Stimulated activated CD4-positive, alpha-beta T cell treated with anti-CD3 and anti-CD28 coated beads, TNF-alpha, amount 100 ng/mL, for 1 hour (primary cell): ENCODE data around the gene GTF3C1.
"Not testable (repeated sequence)": the region's sequence is repeated elsewhere in the genome, so short reads cannot be mapped to it uniquely, and the experiment has no call there.

Experiments
- DNase-seq, 3 donors: peaks; one replicate each; pipeline ENCODE4 v3.0.0-alpha.2; 2020; ENCODE audit warnings: low read depth in 3 of 3, low spot score in 1 of 3

Gene GTF3C1, protein sequence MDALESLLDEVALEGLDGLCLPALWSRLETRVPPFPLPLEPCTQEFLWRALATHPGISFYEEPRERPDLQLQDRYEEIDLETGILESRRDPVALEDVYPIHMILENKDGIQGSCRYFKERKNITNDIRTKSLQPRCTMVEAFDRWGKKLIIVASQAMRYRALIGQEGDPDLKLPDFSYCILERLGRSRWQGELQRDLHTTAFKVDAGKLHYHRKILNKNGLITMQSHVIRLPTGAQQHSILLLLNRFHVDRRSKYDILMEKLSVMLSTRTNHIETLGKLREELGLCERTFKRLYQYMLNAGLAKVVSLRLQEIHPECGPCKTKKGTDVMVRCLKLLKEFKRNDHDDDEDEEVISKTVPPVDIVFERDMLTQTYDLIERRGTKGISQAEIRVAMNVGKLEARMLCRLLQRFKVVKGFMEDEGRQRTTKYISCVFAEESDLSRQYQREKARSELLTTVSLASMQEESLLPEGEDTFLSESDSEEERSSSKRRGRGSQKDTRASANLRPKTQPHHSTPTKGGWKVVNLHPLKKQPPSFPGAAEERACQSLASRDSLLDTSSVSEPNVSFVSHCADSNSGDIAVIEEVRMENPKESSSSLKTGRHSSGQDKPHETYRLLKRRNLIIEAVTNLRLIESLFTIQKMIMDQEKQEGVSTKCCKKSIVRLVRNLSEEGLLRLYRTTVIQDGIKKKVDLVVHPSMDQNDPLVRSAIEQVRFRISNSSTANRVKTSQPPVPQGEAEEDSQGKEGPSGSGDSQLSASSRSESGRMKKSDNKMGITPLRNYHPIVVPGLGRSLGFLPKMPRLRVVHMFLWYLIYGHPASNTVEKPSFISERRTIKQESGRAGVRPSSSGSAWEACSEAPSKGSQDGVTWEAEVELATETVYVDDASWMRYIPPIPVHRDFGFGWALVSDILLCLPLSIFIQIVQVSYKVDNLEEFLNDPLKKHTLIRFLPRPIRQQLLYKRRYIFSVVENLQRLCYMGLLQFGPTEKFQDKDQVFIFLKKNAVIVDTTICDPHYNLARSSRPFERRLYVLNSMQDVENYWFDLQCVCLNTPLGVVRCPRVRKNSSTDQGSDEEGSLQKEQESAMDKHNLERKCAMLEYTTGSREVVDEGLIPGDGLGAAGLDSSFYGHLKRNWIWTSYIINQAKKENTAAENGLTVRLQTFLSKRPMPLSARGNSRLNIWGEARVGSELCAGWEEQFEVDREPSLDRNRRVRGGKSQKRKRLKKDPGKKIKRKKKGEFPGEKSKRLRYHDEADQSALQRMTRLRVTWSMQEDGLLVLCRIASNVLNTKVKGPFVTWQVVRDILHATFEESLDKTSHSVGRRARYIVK (N-terminal part only)

DNA sequence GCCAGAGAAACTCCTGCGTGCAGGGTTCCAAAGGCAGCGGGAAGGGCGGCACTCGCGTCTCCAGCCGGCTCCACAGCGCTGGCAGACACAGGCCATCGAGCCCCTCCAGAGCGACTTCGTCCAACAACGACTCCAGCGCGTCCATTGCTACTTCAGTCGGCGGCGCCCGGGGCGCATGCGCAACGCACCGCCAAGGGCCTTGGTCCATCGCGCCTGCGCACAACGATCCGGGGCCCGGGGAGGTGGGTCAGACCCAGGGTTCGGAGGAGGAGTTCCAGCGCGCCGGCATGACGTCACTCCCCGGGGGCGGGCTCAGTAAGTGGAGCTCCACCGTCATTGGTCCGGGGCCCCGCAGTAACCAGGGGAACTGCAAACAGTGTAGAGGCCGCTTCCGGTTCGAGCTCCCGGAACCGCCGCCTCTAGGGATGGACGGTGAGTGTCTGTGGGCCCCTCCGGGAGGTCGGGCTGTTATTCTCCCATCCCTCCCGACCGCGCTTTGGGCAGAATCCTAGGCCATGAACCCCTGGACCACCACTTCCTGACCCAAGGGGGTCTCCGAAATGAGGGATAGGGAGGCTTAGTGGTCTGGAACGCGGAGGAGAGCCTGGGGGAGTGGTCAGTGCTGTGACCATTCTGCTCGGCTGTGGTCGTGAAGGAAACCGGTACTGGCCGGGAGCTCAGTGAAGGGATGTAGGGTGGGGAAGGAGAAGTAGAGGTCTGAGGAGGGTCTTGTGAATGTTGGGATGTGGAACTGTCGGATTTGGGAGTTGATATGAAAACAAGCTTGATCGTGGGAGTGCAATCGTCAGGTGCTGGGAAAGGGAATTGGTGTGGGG, at the start of gene GTF3C1, which contains the start of gene KATNIP:
TSS of gene GTF3C1 (minus strand) at position 168 of the 836 bp plus-strand sequence. CDS start at position 145, 23 bp downstream.
TSS of gene KATNIP (plus strand) at position 399 of the 836 bp plus-strand sequence. CDS start at position 426, 27 bp downstream.
- DNase-seq = peak; percentile 100

DNA sequence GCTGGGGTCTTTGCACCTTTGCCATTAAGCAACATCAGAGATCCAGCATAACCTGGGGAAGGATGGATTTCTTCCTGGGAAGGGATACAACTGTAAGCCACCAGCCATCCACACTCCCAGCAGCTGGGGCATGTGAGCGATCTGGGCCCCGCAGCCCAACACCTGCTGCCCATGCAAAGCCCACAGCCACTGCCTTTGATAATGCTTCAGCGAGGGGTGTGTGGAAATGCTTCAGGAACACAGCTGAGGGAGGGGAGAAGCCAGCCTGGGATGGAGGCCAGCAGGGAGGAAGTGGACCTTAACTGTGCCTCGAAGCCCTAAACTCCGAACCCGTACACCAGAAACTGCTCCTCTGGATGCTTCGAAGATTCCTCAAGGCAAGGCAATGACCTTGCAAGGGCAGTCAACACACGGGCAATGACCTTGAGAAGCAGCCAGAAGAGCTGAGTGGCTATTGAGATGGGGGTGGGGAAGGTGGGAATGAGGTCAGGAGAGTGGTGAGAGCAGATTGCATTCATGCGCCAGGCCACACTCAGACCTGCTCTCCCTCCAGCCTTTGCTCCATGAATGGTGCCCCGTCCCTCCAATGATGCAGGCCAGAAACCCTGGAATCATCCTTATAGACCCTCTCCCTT, 49.3 kb upstream of the GTF3C1 start:
- DNase-seq = no peak

DNA sequence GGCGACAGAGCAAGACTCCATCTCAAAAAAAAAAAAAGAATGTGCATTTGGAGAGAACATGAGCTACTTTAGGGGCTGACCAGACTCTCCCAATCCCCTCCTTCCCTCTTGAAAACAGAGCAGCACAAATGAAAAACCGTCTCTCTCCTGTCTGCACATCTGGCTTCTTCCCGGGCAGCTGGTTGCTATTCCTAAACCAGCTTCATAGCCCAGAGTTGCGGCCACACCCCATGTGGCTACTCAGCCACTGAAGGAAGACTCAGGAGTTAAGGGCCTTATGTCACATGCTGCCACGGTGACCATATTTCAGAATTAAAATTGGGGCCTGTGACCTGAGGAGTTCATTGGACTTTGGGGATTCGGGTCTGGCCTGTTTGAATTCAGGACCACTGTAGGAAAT, 48.5 kb upstream of the GTF3C1 start:
- no peak for DNase-seq

DNA sequence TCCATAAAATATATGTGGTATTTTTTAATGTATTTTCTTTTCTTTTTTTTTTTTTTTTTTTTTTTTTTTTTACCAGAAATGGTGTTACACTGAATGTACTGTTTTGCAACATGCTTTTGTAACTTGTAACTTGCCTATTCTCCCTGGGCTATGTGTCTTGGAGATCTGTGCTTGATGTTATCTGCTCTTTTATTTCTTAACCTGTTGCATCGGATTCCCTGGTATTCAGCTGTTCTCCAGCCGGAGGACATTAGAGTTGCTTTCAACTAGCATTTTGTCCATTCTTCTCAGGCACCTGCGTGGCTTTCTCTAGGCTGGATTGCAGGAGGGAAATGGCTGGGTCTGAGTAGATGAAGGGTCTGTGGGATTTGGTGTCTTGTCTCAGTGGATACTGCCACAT, 47.6 kb upstream of the GTF3C1 start:
- DNase-seq = no peak

DNA sequence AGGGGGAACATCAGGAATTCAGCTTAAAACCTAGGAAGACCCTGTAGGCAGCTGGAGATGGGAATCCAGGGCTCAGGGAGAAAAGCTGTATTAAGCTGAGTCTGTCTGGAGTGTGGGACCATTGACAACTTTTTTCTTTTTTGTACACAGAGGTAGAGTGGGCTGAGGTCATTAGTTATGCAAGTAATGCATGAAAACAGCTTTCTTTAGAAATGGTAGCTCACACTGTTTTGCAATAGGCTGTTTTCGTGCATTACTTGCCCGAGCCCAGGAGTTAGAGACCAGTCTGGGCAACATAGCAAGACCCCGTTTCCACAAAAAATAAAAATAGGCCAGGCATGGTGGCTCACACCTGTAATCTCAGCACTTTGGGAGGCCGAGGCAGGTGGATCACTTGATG, 46.7 kb upstream of the GTF3C1 start:
- no peak for DNase-seq

DNA sequence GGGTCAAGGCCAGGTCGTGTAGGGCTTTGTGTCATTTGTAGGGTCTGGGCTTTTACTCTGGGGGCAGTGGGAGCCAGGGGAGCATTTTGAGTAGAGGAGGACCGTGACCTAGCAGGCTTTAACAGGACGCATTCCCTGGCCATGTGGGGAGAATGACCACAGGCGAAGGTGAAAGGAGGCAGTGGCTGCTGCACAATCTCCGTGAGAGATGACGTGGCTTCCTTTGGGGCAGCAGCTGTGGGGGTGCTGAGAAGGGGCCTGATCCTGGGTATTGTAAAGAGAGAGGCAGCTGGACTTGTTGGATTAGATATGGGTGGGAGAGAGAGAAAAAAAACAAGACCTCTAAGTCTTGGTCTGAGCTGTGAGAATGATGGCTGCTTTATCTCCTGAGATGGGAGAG, 46.3 kb upstream of the GTF3C1 start:
- DNase-seq = no peak

DNA sequence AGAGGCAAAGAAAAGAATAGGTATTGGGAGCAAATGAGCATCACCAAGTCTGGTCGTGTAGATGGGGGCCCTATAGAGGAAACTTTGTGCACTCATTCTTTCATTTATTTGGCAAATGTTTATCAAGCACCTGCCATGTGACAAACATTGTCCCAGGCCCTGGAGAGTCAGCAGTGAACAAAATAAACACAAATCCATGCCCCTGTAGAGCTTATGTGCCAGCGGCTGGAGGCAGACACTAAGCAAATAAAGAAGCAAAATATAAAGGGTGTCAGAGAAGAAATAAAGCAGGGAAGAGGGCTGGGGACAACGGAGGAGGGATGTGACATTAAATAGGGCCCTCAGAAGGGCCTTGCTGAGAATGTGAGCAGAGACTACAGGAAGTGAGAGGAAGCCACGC, 45.8 kb upstream of the GTF3C1 start:
- no peak for DNase-seq

DNA sequence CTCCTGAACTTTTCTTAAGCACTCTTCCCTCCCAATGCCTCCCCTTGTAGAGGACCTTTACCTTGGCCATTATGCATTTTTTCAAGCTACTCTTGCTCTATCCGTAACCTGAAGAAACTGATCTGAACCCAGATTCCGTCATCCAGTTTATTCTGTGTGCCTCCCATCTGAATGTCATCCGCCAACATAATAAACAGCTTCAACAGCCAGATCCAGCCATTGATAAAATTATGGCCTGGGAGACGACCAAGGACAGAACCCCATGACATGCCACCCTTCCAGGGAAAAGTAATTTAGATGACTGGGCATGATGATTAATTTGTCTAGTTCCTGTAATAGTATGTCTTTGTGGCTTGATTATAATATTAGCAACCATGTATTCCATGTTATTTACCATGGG, 42.1 kb upstream of the GTF3C1 start:
- no peak for DNase-seq

DNA sequence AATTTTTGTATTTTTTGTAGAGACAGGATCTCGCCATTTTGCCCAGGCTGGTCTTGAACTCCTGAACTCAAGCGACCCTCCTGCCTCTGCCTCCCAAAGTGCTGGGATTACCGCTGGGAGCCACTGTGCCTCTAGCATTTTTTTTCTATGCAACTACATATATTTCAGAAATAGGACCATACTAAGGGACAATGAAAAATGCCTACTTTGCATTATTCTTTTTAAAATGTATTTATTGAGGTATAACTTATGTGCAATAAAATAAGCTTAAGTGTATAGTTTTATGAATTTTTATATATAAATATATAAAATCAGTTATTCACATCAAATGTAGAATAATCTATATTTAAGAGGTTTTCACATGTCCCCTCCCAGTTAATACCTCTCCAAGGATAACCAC, 38.3 kb upstream of the GTF3C1 start:
- no peak for DNase-seq

DNA sequence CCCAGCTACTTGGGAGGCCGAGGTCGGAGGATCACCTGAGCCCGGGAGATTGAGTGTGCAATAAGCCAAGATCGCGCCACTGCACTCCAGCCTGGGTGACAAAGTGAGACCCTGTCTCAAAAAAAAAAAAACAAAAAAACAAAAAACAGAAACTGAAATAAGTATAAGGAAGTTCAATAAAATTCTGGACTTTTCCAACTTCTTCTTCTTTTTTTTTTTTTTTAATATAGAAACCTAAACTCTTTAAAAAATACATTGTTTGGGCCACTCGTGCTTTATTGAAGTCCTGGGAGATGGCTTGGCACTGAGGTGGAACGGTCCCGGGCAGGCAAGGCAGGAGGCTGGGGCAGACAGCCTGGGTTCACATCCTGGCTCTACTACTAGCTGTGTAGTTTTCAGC, 37.0 kb upstream of the GTF3C1 start:
- no peak for DNase-seq

DNA sequence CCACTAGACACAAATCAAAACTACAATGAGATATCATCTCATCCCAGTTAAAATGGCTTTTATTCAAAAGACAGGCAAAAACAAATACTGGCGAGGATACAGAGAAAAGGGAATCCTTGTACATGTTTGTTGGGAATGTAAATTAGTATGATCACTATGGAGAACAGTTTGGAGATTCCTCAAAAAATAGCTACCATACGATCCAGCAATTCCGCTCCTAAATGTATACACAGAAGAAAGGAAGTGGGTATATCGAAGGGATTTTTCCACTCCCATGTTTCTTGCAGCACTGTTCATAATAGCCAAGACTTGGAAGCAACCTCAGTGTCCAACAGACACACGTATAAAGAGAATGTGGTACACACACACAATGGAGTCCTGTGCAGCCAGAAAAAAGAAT, 35.5 kb upstream of the GTF3C1 start:
- DNase-seq = no peak

DNA sequence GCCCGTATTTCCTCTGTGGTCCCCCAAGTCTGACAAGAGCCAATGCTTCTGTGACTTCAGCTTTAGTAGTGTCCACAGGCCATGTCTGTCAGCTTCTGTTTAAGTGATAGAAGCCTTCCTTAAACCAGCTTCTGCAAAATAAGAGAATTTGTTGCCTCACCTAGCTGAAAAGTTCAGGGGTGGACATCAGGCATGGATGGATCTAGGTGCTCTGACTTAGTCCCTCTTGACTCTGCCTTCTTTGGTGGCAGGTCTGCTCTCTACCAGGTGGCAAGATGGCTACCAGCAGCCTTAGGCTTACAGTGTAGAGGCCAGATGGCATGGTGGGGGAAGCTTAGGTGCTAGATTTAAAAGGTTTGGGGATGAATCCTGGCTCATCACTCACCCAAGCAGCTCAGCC, 33.9 kb upstream of the GTF3C1 start:
- no peak for DNase-seq

DNA sequence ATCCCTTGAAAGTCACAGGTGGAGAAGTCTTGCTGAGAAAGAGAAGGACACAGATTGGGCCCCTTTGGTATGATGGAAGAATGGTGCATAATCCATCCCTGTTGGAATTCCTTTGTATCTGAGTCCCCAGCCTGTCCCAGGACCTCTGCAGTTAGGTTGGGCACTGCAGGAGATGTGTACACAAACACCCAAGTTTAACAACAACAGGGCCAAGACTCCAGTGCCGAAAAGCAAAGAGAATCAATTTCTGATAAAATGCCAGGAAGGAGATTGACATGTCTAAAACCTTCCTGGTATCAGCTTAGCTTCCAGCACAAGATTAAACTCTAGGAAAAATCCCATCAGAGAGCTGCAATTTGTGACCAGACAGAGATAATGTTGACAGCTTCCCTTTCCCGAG, 33.2 kb upstream of the GTF3C1 start:
- no peak for DNase-seq

DNA sequence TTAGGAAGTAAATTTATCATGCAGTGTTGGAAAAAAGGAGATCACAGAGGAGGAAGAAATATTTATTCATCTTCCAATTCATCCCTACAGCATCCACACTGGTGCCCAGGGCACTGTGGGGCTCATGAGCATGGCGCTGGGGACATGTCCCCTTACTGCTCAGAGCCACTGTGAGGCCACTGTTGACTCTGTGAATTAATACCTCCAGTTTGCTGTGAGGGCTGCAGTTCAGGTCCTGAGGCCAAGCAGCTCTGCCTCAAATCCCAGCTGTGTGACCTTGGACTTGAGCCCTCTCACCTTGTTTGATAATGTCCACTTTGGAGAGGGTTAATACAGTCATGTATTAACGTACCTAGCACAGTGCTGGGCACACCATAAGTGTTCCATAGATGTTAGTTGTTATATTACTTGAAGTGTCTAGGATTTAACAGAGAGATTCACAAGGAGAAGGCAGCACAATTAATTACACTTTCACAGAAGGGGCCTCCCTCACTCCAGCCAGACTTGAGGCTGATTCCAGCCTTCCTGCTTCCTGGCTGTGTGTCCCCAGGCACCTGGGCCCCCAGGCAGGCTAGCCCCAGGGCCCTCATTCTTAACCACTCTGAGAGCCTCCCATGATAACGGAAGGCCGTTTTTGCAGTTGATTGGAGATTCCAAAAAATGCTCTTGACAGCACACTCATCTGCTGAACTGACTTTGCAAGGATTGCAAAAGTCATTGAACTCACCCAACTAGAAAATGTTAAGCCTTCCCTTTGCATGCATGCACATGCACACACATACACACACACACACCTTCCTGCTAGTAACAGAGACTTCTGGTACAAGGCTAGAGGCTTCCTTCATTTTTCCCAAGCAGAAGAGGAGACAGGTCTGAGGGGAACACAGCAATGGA, 29.6 kb upstream of the GTF3C1 start:
- DNase-seq = no peak

DNA sequence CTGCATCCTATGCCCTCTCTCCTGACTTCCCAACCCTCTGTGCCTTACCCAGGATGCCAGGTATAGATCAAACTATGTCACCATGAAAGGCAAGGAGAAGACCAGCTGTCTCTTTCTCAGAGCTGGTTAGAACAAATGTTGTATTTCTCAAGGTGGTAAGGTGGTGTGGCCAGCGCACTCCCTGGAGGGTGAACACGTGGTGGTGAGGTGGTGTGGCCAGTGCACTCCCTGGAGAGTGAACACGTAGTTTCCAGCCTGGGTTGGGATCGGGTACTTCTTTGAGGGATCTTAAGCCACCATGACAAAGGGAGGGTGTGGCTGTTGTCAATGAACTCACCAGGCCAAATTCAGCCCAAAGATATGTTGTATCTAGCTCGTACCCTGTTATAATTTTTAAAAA, 27.0 kb upstream of the GTF3C1 start:
- no peak for DNase-seq

DNA sequence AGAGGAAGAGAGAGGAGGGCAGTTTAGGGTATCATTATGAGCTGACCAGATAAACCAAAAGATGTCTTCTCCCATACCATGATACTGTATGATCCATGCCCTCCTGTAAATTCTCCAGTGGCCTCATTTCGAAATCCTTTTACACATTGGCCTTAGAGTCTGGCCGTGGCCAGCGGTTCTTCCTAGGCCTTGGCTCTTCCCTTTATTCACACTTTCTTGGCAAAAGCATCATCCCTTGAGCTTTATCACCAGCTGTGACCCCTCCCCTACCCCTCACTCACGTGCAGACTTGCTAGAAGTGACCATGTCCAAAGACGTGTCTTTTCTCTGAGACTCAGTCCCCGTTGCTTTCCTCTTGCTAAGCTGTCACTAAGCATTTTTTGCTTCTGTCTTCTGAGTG, 23.0 kb upstream of the GTF3C1 start:
- no peak for DNase-seq

DNA sequence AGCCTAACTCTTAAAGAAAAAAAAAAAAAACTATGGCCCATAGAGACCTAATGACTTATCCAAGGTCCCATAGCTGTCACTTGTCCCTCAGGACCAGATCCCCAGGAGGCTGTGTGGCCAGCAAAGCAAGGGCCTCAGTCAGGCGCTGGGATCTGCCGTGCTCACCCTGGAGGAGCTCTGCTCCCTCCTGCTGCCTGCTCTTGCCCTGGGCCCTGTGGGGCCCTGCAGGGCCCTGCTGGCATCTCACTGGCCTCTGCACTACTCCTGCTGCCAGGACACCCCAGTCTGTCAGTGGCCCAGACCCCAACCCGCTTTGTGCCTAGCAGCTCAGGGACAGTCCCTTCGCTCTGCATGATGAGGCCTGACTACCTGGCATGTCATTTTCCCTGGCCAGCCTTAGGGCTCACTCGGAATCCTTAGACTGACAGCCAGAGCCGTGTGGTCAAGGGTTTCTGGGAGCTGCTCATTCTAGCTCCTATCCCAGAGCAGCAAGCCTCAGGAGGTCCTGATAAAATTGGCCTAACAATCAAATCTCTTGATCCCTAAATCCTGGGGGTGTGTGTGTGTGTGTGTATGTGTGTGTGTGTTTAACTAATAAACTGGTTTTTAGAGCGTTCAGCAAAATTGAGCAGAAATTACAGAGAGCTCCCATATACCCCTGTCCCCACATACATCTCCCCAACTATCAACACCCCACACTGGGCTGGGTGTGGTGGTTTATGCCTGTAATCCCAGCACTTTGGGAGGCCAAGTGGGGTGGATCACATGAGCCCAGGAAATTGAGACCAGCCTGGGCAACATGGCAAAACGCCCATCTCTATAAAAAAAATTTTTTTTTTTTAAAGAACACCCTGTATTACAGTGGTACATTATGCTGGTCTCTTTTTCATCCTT, 22.0 kb upstream of the GTF3C1 start:
- no peak for DNase-seq

DNA sequence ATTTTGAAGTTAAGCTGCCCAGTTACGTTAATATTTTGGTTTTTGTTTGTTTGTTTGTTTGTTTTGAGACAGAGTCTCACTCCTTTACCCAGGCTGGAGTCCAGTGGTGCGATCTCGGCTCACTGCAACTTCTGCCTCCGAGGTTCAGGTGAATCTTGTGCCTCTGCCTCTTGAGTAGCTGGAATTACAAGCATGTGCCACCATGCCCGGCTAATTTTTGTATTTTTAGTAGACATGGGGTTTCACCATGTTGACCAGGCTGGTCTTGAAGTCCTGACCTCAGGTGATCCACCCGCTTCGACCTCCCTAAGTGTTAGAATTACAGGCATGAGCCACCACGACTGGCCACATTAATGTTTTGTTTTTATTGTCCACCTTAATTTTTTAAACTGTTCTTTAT, 21.3 kb upstream of the GTF3C1 start:
- DNase-seq = not testable (repeated sequence)
